HUES6 (cell line): ENCODE data around the gene LDLRAD3.

Experiments
- H3K27ac ChIP-seq: 2 replicates; pipeline ENCODE4 v1.7.0; 2013; ENCODE audit warnings: low read depth, mild to moderate bottlenecking, low read length, inconsistent platforms
- H3K27me3 ChIP-seq: 2 replicates; pipeline ENCODE4 v1.6.1; 2013; ENCODE audit warnings: low read length; ENCODE audit not compliant: control insufficient read depth, insufficient read depth
- H3K36me3 ChIP-seq: 2 replicates; pipeline ENCODE4 v1.6.1; 2013; ENCODE audit warnings: low read length; ENCODE audit not compliant: control insufficient read depth, insufficient read depth
- H3K4me1 ChIP-seq: 2 replicates; pipeline ENCODE4 v1.6.1; 2013; ENCODE audit warnings: low read length; ENCODE audit not compliant: control insufficient read depth, insufficient read depth
- H3K4me3 ChIP-seq: 2 replicates; pipeline ENCODE4 v1.5.1; 2013; ENCODE audit warnings: low read depth, low read length
- H3K9ac ChIP-seq: one replicate; pipeline ENCODE4 v1.6.1; 2013; ENCODE audit warnings: mild to moderate bottlenecking, low read length
- H3K9me3 ChIP-seq: 2 replicates; pipeline ENCODE4 v1.6.1; 2013; ENCODE audit warnings: low read depth, low read length; ENCODE audit not compliant: control insufficient read depth, insufficient read depth

LDLRAD3 gene

DNA sequence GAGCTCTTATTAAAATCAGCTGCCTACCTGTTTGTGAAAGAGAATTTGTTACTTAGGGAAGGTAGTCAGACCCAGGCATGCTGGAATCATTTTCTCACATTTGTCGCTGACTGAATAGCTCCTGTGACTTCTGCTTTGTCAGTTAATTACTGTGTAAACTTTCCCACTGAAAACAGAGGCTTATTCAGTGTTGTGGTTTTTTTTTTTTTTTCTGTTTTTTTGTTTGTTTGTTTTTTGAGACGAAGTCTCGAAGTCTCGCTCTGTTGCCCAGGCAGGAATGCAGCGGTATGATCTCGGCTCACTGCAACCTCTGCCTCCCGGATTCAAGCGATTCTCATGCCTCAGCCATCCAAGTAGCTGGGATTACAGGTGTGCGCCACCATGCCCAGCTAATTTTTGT lies 5.6 kb upstream of the LDLRAD3 start:
- Histone ChIP-seq H3K27ac (no peak overlapping the region), H3K27me3 (peaks cover 7% of the 10 kb centered on the region), H3K4me3 (no peak overlapping the region), H3K4me1 (peaks cover 15% of the 10 kb centered on the region), H3K9me3 (no peaks in the 10 kb centered on the region), H3K9ac (no peak overlapping the region), H3K36me3 (no peaks in the 10 kb centered on the region)

DNA sequence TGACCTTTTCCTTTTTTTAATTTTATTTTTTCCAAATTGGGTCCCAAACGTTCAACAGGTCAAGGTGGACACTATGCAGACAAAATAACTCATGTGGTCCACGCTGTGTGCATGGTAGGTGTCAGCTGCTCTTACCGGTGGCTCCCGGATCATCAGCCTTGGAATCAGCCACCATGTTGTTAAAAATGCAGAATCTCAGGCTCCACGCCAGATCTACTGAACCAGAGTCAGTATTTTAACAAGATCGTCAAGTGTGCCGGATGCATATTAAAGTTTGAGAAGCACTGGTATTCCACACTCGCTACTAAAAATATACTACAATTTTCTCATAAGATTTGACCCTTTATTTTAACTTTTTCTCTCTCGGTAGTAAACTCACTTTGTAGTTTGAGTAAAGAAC lies 553 bp upstream of the LDLRAD3 start:
- H3K9me3 ChIP-seq = no peaks in the 10 kb centered on the region
- peaks cover 16% of the 10 kb centered on the region for H3K27me3 ChIP-seq
- peak overlapping the region; percentile 80 for H3K4me3 ChIP-seq
- peak overlapping the region; percentile 88; the same call in 1 of the 2 replicates for H3K27ac ChIP-seq
- H3K4me1 ChIP-seq = peaks cover 44% of the 10 kb centered on the region
- no peaks in the 10 kb centered on the region for H3K36me3 ChIP-seq
- peak overlapping the region; percentile 83 for H3K9ac ChIP-seq

DNA sequence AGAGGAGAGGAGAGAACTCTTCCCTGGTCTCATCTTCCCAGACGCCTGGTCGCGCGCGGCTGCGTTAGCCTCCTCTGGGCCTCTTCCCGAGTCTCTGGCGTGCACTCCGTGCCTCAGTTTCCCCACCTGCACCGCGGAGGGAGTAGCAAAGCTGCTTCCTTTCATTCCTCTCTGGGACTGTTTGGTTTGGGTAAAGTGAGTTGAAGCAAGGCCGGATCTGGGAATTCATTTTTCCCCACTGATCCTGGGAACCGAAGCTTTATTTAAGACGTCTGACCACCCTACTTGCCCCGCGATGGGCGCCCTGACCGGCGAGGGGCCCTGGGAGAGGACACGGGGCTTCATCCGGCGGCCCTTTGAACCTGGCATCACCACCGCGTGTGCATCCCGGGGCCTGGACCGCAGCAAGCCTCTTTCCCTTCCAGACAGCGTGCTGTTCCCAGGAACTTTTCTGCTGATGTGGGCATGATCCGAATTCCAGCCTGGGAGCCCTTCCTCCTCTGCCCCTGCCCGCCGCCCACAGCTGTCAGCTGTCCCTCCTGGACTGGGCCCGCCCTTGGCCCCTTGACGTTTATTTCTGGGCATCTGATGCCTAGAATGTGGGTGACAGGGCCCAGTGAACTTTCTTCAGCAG lies 758 bp downstream of the LDLRAD3 start:
- Histone ChIP-seq H3K4me1 (peaks cover 46% of the 10 kb centered on the region), H3K9me3 (no peaks in the 10 kb centered on the region), H3K27me3 (peaks cover 16% of the 10 kb centered on the region), H3K9ac (peak overlapping the region; percentile 76), H3K4me3 (peak overlapping the region; percentile 80), H3K27ac (no peak overlapping the region), H3K36me3 (no peaks in the 10 kb centered on the region)

DNA sequence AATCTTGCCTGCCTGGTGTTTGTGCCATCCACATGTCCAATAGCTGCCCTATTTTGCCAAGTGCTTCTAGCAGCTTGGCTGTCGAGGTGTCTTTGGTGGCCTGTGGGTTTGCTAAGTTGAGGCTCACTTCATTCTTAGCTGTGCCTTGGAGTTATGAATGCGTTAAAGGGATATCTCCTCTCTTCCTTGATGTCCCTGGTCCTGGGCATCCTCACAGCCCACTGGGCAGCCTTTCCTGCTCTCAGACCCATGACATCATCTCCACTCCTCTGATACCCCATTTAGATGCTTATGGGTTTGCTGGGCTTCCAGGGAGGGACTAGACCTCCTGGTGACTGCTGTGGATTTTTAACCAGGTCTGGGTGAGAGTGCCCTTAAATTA lies 1.3 kb downstream of the LDLRAD3 start:
- H3K27me3 ChIP-seq = peaks cover 16% of the 10 kb centered on the region
- no peaks in the 10 kb centered on the region for H3K9me3 ChIP-seq
- no peak overlapping the region for H3K27ac ChIP-seq
- H3K9ac ChIP-seq = no peak overlapping the region
- peaks cover 46% of the 10 kb centered on the region for H3K4me1 ChIP-seq
- peak overlapping the region; percentile 80 for H3K4me3 ChIP-seq
- H3K36me3 ChIP-seq = no peaks in the 10 kb centered on the region

DNA sequence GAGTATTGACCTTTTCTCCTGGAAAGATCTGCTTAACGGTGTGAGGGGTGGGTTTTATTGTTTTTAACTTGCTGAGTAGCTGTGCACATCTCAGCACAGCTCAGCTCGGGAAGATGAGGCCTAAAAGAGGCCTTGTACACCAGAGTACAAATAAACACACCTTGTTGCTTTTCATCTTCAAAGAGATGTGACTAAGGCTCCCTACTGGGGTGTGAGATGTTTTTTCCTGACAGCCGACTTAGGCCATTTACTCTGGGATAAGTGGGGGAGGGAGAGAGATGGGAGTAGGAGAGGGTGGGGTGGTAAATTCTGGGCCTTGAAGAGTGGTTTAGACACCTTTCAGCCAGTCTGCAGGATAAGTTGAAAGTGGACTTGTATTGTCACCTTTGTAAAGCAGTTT lies 2.9 kb downstream of the LDLRAD3 start:
- peaks cover 46% of the 10 kb centered on the region for H3K4me1 ChIP-seq
- no peaks in the 10 kb centered on the region for H3K36me3 ChIP-seq
- peaks cover 16% of the 10 kb centered on the region for H3K27me3 ChIP-seq
- no peak overlapping the region for H3K4me3 ChIP-seq
- H3K9me3 ChIP-seq = no peaks in the 10 kb centered on the region
- no peak overlapping the region for H3K9ac ChIP-seq
- H3K27ac ChIP-seq = no peak overlapping the region

DNA sequence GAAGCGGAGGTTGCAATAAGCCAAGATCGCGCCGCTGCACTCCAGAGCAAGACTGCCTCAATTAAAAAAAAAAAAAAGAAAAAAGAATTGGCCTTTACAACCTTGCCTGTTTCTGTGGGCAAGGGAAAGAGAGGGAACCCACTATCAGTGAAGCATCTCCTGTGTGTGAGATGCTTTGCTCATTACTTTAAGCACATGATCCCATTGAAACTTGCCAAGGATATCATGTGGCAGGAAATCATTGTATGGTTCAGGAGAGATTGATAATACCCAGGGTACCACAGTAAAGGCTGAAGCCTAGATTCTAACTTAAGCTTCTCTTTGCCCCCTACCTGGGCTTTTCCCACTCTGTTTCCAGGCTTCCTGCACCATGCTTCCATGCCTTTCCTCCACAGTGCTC lies 3.6 kb downstream of the LDLRAD3 start:
- H3K27me3 ChIP-seq = peaks cover 16% of the 10 kb centered on the region
- H3K4me1 ChIP-seq = peaks cover 46% of the 10 kb centered on the region
- no peak overlapping the region for H3K4me3 ChIP-seq
- no peaks in the 10 kb centered on the region for H3K9me3 ChIP-seq
- H3K9ac ChIP-seq = no peak overlapping the region
- H3K27ac ChIP-seq = no peak overlapping the region
- H3K36me3 ChIP-seq = no peaks in the 10 kb centered on the region

DNA sequence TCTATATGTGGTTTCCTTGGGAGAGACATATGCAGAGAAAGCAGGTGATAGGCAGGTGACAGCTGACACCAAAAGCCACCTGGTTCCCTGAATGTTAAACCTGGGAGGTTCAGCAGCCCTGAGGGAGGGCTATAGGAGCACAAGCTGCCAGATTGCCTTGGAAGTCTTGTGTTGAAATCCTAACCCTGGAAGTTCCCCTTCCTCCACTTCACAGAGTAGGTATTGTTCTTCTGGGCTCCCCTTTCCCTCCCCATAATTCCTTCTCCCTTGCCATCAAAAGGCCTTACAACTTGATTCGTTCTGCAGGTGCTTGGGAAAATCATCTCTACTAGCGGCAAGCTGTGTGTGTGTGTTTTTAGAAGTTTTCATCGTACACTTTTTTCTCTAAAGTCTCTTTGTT lies 5.4 kb downstream of the LDLRAD3 start:
- Histone ChIP-seq H3K27ac (no peak overlapping the region), H3K9me3 (no peaks in the 10 kb centered on the region), H3K4me1 (peaks cover 36% of the 10 kb centered on the region), H3K4me3 (no peak overlapping the region), H3K27me3 (peaks cover 8% of the 10 kb centered on the region; the same call in 1 of the 2 replicates), H3K36me3 (no peaks in the 10 kb centered on the region), H3K9ac (no peak overlapping the region)

DNA sequence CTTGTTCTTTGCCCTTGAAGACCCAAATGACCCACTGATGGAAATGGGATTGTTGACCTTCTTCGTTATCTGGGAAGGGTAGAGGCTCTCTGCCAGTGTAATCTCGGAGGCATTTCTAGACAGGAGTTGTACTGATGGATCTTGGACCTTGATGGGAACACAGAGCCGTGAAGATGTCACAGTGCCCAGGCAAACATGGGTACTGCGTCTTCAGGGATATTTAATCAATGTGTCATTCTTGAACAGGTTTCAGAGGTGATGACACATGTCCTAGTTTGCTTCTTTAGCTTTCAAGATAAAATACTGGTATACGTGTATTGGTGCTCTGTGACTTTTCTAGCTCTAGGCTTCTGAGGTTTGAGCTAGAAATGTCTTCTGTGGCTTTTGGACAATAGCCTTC lies 6.2 kb downstream of the LDLRAD3 start:
- Histone ChIP-seq H3K4me1 (peaks cover 30% of the 10 kb centered on the region), H3K4me3 (no peak overlapping the region), H3K27me3 (peaks cover under 1% of the 10 kb centered on the region; the same call in 1 of the 2 replicates), H3K36me3 (no peaks in the 10 kb centered on the region), H3K9me3 (no peaks in the 10 kb centered on the region), H3K27ac (no peak overlapping the region), H3K9ac (no peak overlapping the region)

DNA sequence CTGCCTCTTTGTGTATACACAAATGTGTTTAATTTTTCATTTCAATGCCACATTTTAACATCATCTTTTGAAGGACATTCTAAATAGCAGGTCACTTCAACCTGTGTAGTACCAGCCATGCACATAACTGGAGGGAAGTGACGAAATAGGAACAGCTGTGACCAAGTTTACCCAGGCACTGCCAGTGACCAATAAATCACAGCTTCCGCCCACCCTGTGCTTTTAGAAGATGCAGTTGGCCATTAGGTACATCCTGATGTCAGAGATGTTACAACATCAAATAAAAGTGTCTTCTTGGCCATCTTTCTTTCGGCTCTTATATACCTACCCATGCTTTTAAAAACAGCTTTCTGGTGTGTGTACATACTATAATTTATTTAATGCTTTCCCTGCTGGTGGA lies 7.8 kb downstream of the LDLRAD3 start:
- Histone ChIP-seq H3K9ac (no peak overlapping the region), H3K9me3 (no peaks in the 10 kb centered on the region), H3K4me3 (no peak overlapping the region), H3K36me3 (no peaks in the 10 kb centered on the region), H3K4me1 (peaks cover 14% of the 10 kb centered on the region), H3K27ac (no peak overlapping the region), H3K27me3 (no peaks in the 10 kb centered on the region)

DNA sequence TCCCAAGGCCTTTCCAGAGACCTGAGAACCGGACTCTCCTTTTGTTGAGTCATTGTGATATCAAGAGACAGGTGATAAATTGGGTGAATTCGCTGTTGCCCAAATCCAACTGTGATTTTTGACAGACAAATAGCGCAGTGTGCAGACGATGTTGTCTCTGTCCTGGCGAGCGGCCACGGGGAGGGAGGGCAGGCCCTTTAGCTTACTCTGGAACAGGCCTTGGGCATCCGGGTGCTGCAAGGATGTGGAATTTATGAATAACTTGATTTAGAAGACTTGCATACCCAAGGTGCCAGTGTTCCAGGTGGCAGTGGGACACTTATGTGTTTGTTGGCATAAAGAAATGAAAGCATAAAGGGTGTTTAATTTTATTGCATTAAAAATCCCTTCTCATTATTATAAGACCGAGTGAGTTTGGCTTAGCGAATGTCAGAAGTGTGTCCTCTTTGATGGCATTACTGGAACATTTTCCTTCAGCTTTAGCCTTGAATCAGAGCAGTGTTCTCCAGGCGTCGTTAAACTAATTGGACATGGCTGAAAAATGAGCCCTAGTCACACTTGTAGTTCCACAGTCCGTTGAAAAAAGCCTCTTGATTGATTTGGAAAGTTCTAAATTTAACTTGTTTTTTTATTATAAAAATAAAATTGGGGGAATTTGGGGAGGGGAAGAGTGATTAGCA lies 9.4 kb downstream of the LDLRAD3 start:
- no peak overlapping the region for H3K27ac ChIP-seq
- no peak overlapping the region for H3K9ac ChIP-seq

DNA sequence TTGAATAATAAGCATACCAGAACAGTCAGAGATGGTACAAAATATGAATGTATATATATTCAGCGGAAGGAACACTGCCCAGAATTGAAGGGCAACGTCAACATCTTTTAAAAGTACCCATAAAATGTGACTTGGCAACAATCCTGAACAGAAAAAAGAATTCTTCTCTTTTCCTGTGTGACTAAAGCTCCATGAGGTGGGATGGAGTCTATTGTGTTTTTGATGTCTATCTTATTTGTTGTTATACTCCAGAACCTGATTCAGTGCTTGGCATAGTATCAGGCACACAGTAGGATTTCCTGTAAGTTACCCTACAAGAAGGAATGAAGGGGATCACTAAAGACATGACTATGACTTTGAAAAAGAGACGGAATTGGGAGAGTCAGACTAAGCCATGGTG lies 10.3 kb downstream of the LDLRAD3 start:
- Histone ChIP-seq H3K9ac (no peak overlapping the region), H3K36me3 (no peaks in the 10 kb centered on the region), H3K4me1 (0 out of 2 replicates have a peak, but pooled peaks cover under 1% of the 10 kb centered on the region), H3K4me3 (no peak overlapping the region), H3K27me3 (no peaks in the 10 kb centered on the region), H3K27ac (no peak overlapping the region), H3K9me3 (no peaks in the 10 kb centered on the region)

More for the DNA sequence above, 9.4 kb downstream of the LDLRAD3 start:
- Histone ChIP-seq H3K27me3 (no peaks in the 10 kb centered on the region), H3K36me3 (no peaks in the 10 kb centered on the region), H3K4me3 (no peak overlapping the region), H3K9me3 (no peaks in the 10 kb centered on the region), H3K4me1 (0 out of 2 replicates have a peak, but pooled peaks cover 2% of the 10 kb centered on the region)
